Coronary artery (tissue), 2 donors: ENCODE results near the gene RIT2.

Source experiments
- DNase-seq: peaks from one replicate; pipeline ENCODE4 v3.0.0-alpha.2; 2017; ENCODE audit warnings: low spot score
- H3K27ac ChIP-seq, 2 donors: fragments of 200-600 bp; sonication (generic); one replicate each; pipeline ENCODE4 v1.5.1; 2016 to 2019
- H3K4me3 ChIP-seq: fragments of 200-600 bp; sonication (generic); 2 replicates; pipeline ENCODE4 v1.5.1; 2016; ENCODE audit warnings: mild to moderate bottlenecking, moderate library complexity
- CTCF ChIP-seq: fragments of 200-600 bp; sonication (generic); IDR thresholded peaks from one replicate; pipeline ENCODE4 v1.5.1; 2019; ENCODE audit warnings: antibody characterized with exemption

RIT2 gene

GRCh38 chr18:42996824-42997223 lies 118.7 kb downstream of the RIT2 start:
- Histone ChIP-seq H3K4me3 (no peak overlapping the region), H3K27ac (no peak overlapping the region)
- DNase-seq: no peak
- TF ChIP-seq CTCF: no peak

GRCh38 chr18:42980426-42980825 lies 135.1 kb downstream of the RIT2 start:
- no peak for TF ChIP-seq CTCF
- H3K27ac ChIP-seq: no peak overlapping the region
- no peak overlapping the region for H3K4me3 ChIP-seq
- DNase-seq: no peak

- H3K4me3 ChIP-seq: no peak overlapping the region
- H3K27ac ChIP-seq: no peak overlapping the region
- no peak for DNase-seq
- TF ChIP-seq CTCF: no peak
These were observed 137.4 kb downstream of the RIT2 start for GRCh38 chr18:42977982-42978637.

GRCh38 chr18:42976869-42977590 lies 138.5 kb downstream of the RIT2 start:
- TF ChIP-seq CTCF: no peak
- no peak for DNase-seq
- Histone ChIP-seq H3K4me3 (no peak overlapping the region), H3K27ac (no peak overlapping the region)

GRCh38 chr18:42969366-42969765 lies 146.1 kb downstream of the RIT2 start:
- Histone ChIP-seq H3K4me3 (no peak overlapping the region), H3K27ac (no peak overlapping the region)
- DNase-seq: no peak
- no peak for TF ChIP-seq CTCF

- no peak overlapping the region for H3K27ac ChIP-seq
- no peak overlapping the region for H3K4me3 ChIP-seq
- no peak for DNase-seq
- no peak for TF ChIP-seq CTCF
These were observed 154.2 kb downstream of the RIT2 start for GRCh38 chr18:42961298-42961697.

- TF ChIP-seq CTCF: no peak
- Histone ChIP-seq H3K27ac (no peak overlapping the region), H3K4me3 (no peak overlapping the region)
- no peak for DNase-seq
These were observed 156.0 kb downstream of the RIT2 start for GRCh38 chr18:42959528-42959927.
